ENCODE results near the gene MDGA2.

GRCh38 chr14:47300796-47301195 lies 374.6 kb downstream of the MDGA2 start:
- TF ChIP-seq ZC3H4 (CRISPR knock-in tag; IDR thresholded peaks at IDR 0.05; ENCODE audit: borderline replicate concordance) (no peak), GATA2 (CRISPR knock-in tag; IDR thresholded peaks at IDR 0.05) (no peak), FOXM1 (IDR thresholded peaks at IDR 0.05; ENCODE audit: low read depth) (no peak), FOXM1 (CRISPR knock-in tag; IDR thresholded peaks at IDR 0.05; ENCODE audit: low read depth) (no peak), POLR2AphosphoS5 (IDR thresholded peaks at IDR 0.05; ENCODE audit: control insufficient read depth, insufficient read depth, low read depth, low read length) (no peak), YY1 (IDR thresholded peaks at IDR 0.05; ENCODE audit: borderline replicate concordance in 1 of 3, control insufficient read depth in 1 of 3, extremely low read depth in 1 of 3, insufficient read depth in 3 of 3, insufficient read length in 1 of 3, insufficient replicate concordance in 2 of 3, low read depth in 1 of 3, low read length in 2 of 3) (no peak), E2F1 (CRISPR knock-in tag; IDR thresholded peaks at IDR 0.05) (no peak), MAFF (IDR thresholded peaks at IDR 0.05; ENCODE audit: low read length) (no peak), ZNF561 (CRISPR knock-in tag; conservative IDR thresholded peaks at IDR 0.05) (no peak), CREM (IDR thresholded peaks at IDR 0.05; ENCODE audit: low read depth) (no peak), SIN3B (IDR thresholded peaks at IDR 0.05; ENCODE audit: low read depth) (no peak), CBFB (CRISPR knock-in tag; IDR thresholded peaks at IDR 0.05) (no peak), TEAD4 (IDR thresholded peaks at IDR 0.05; ENCODE audit: low read length) (no peak), TEAD4 (CRISPR knock-in tag; IDR thresholded peaks at IDR 0.05; ENCODE audit: borderline replicate concordance) (no peak), NR2F6 (CRISPR knock-in tag; IDR thresholded peaks at IDR 0.05) (no peak)
- TF ChIP-seq, protein P1, sequence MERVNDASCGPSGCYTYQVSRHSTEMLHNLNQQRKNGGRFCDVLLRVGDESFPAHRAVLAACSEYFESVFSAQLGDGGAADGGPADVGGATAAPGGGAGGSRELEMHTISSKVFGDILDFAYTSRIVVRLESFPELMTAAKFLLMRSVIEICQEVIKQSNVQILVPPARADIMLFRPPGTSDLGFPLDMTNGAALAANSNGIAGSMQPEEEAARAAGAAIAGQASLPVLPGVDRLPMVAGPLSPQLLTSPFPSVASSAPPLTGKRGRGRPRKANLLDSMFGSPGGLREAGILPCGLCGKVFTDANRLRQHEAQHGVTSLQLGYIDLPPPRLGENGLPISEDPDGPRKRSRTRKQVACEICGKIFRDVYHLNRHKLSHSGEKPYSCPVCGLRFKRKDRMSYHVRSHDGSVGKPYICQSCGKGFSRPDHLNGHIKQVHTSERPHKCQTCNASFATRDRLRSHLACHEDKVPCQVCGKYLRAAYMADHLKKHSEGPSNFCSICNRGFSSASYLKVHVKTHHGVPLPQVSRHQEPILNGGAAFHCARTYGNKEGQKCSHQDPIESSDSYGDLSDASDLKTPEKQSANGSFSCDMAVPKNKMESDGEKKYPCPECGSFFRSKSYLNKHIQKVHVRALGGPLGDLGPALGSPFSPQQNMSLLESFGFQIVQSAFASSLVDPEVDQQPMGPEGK (CRISPR knock-in tag; IDR thresholded peaks at IDR 0.05; ENCODE audit: borderline replicate concordance), result no peak

Measured in K562 (cell line).